Urinary bladder (tissue), 4 donors: ENCODE results near the gene WDR90. TPM values are rescaled to one million over a fixed set of nuclear protein-coding genes. Genes with fewer than 3 reads are reported as not detected.
"Not testable (repeated sequence)": the region's sequence is repeated elsewhere in the genome, so short reads cannot be mapped to it uniquely, and the experiment has no call there.

Experiments used
- DNase-seq: peaks from one replicate; pipeline ENCODE4 v3.0.0-alpha.2; 2015; ENCODE audit errors: extremely low spot score
- H3K27ac ChIP-seq: one replicate; pipeline ENCODE4 v1.5.1; 2013; ENCODE audit warnings: low read depth, mild to moderate bottlenecking, moderate library complexity
- H3K36me3 ChIP-seq: one replicate; pipeline ENCODE4 v1.6.1; 2013; ENCODE audit warnings: mild to moderate bottlenecking, moderate library complexity; ENCODE audit not compliant: insufficient read depth
- H3K4me1 ChIP-seq: one replicate; pipeline ENCODE4 v1.6.1; 2013; ENCODE audit warnings: mild to moderate bottlenecking, moderate library complexity; ENCODE audit not compliant: insufficient read depth
- H3K4me3 ChIP-seq: one replicate; pipeline ENCODE4 v1.5.1; 2013; ENCODE audit warnings: low read depth, low read length
- WGBS: extraction: QIAGEN DNeasy Blood & Tissue Kit; methylation state at CpG from one replicate; pipeline ENCODE4 v1.1.7; 2013; 5-methylcytosine and 5-hydroxymethylcytosine counted together
- polyA plus RNA-seq: library from polyadenylated mRNA; stranded (reverse); fragments of 200-250 nt; gene quantifications from one replicate; pipeline ENCODE4 v1.2.3, GENCODE V29; 2013
- total RNA-seq: library from RNA; depleted of rRNA; stranded (reverse); fragments of >200 nt; gene quantifications from one replicate; pipeline ENCODE4 v1.2.3, GENCODE V29; 2014
- donor health status: healthy with polysubstance abuse.
- donor health status: healthy.

WDR90 gene
- total and polyA plus RNA-seq, 2 donors = 15.8 to 21.9 TPM

GRCh38 chr16:684071-684794 lies 35.1 kb downstream of the WDR90 start, which contains the start of gene JMJD8:
Gene JMJD8 (minus strand): TSS chr16:684334. CDS start chr16:684319, 15 bp downstream.
- Histone ChIP-seq H3K27ac (no peak within 1 kb of the TSS), H3K4me1 (peaks cover 2% of the 10 kb centered on the region), H3K4me3 (peak within 1 kb of the TSS; percentile 71), H3K36me3 (peaks cover 4% of the 10 kb centered on the region)
- DNase-seq = peak; percentile 87
- 2% methylated on average over 91 of the region's 91 CpGs for WGBS

- peak overlapping the region; percentile 71 for H3K4me3 ChIP-seq
- whole genome bisulfite sequencing = 94% methylated on average over 61 of the region's 61 CpGs
Measured at GRCh38 chr16:684961-685696, 36.0 kb downstream of the WDR90 start.

GRCh38 chr16:685967-686366 lies 36.8 kb downstream of the WDR90 start:
- WGBS = 69% methylated on average over 10 of the region's 10 CpGs
- Histone ChIP-seq H3K36me3 (peaks cover 4% of the 10 kb centered on the region), H3K27ac (no peak overlapping the region), H3K4me3 (no peak overlapping the region), H3K4me1 (peaks cover 2% of the 10 kb centered on the region)
- DNase-seq = no peak

More at GRCh38 chr16:684961-685696, 36.0 kb downstream of the WDR90 start:
- H3K27ac ChIP-seq = no peak overlapping the region
- H3K4me1 ChIP-seq = peaks cover 2% of the 10 kb centered on the region
- peaks cover 4% of the 10 kb centered on the region for H3K36me3 ChIP-seq
- DNase-seq = no peak

- peaks cover 2% of the 10 kb centered on the region for H3K4me1 ChIP-seq
- DNase-seq = no peak
- WGBS = 94% methylated on average over 51 of the region's 51 CpGs
Measured at GRCh38 chr16:686459-687260, 37.5 kb downstream of the WDR90 start.

GRCh38 chr16:687499-687898 lies 38.3 kb downstream of the WDR90 start:
- Histone ChIP-seq H3K4me1 (peaks cover 2% of the 10 kb centered on the region), H3K4me3 (no peak overlapping the region), H3K36me3 (peaks cover 4% of the 10 kb centered on the region), H3K27ac (no peak overlapping the region)
- no peak for DNase-seq
- 92% methylated on average over 19 of the region's 19 CpGs for WGBS

More at GRCh38 chr16:686459-687260, 37.5 kb downstream of the WDR90 start:
- H3K27ac ChIP-seq = no peak overlapping the region
- no peak overlapping the region for H3K4me3 ChIP-seq
- H3K36me3 ChIP-seq = peaks cover 4% of the 10 kb centered on the region

- DNase-seq = no peak
- Histone ChIP-seq H3K4me3 (peak overlapping the region; percentile 54), H3K27ac (no peak overlapping the region), H3K4me1 (no peaks in the 10 kb centered on the region), H3K36me3 (peaks cover 2% of the 10 kb centered on the region)
- 83% methylated on average over 26 of the region's 26 CpGs for WGBS
Measured at GRCh38 chr16:689175-689897, 40.2 kb downstream of the WDR90 start.

GRCh38 chr16:691242-691641 lies 42.1 kb downstream of the WDR90 start:
- H3K4me3 ChIP-seq, H3K27ac ChIP-seq, DNase-seq, H3K36me3 ChIP-seq, H3K4me1 ChIP-seq: not testable (repeated sequence)
- WGBS = 84% methylated on average over 16 of the region's 16 CpGs

- 64% methylated on average over 10 of the region's 10 CpGs for WGBS
- Histone ChIP-seq H3K4me1 (no peaks in the 10 kb centered on the region), H3K4me3 (no peak overlapping the region), H3K27ac (no peak overlapping the region), H3K36me3 (no peaks in the 10 kb centered on the region)
- DNase-seq = no peak
Measured at GRCh38 chr16:692356-693108, 43.4 kb downstream of the WDR90 start.

GRCh38 chr16:693364-693763 lies 44.2 kb downstream of the WDR90 start:
- Histone ChIP-seq H3K27ac (no peak overlapping the region), H3K36me3 (no peaks in the 10 kb centered on the region), H3K4me1 (no peaks in the 10 kb centered on the region), H3K4me3 (no peak overlapping the region)
- DNase-seq = no peak
- 30% methylated on average over 22 of the region's 22 CpGs for WGBS

GRCh38 chr16:693766-694165 lies 44.6 kb downstream of the WDR90 start:
- WGBS = 3% methylated on average over 37 of the region's 37 CpGs
- no peak for DNase-seq
- H3K4me3 ChIP-seq = no peak overlapping the region
- no peaks in the 10 kb centered on the region for H3K4me1 ChIP-seq
- H3K27ac ChIP-seq = no peak overlapping the region
- no peaks in the 10 kb centered on the region for H3K36me3 ChIP-seq

GRCh38 chr16:694187-694862 lies 45.2 kb downstream of the WDR90 start:
- WGBS = 2% methylated on average over 64 of the region's 64 CpGs
- H3K4me3 ChIP-seq = peak overlapping the region; percentile 19
- no peak overlapping the region for H3K27ac ChIP-seq
- no peaks in the 10 kb centered on the region for H3K36me3 ChIP-seq
- no peak for DNase-seq
- no peaks in the 10 kb centered on the region for H3K4me1 ChIP-seq

- H3K4me3 ChIP-seq = peak overlapping the region; percentile 19
- H3K4me1 ChIP-seq = no peaks in the 10 kb centered on the region
- no peak for DNase-seq
- no peak overlapping the region for H3K27ac ChIP-seq
- 1% methylated on average over 37 of the region's 37 CpGs for WGBS
- no peaks in the 10 kb centered on the region for H3K36me3 ChIP-seq
Measured at GRCh38 chr16:694863-695354, 45.7 kb downstream of the WDR90 start.
